ACHN (cell line): Measurements from ENCODE around the gene DRGX.

Experiments
- DNase-seq: peaks from one replicate; pipeline ENCODE4 v3.0.0-alpha.2; 2015
- in situ Hi-C: cut with HindIII; loops from 2 replicates; pipeline ENCODE4 v1.10.0; 2017; ENCODE audit warnings: low sequenced_read_pairs, low pct_ligation_motif_present, low pct_unique_long_range_greater_than_20kb

Gene DRGX

DNA sequence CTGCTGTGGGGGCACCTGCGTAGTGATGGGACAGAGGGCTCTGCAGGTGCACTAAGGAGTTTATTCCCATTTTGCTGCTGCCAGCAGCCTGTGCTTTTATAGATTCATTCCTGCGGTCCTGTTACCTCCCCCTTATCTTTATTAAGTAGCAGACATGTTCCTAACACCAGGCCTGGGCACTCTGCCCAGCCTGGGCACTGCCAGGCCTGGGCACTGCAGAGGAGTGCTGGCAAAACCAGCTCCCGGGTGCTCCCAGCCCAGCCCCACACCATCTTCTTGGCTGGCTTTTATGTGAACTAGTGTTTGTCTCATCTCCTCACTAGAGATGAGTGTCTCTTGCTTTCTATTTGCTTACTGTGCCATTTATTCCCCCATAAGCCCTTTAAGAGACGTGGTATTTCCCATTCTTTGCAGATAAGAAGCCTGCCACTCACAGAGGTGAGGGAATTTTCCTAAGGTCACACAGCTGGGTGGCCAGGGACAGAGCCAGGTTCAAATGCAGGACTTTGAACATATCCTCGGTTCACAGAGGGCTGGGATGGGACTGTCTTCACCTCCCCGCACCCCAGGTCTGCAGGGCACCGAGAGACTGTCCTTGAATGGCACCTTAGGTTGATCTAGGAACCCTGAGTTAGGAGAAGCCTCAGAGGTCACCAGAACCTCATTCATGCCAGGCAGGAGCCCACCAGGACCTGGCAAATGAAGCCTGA is 14.6 kb upstream of the DRGX start:
- in situ Hi-C loops: no loop called here
- no peak for DNase-seq

DNA sequence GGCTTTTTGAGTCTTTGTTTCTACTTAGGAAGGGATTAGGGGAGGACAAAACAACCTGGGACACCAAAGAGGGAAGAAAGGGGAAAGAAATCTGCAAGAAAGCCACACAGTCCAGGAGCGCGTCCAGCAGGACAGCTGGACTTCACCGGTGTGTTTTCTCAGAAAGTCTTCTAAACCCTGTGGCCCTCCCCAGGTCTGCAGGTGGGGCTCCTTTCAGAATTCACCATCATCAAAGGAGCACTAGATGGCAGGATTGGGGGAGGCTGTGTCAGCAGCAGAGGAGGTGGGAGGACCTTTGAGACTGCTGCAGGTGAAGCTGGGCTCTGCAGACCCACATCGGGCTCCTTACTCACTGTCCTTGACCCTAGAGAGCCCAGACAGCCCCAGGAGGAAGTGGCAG is 13.9 kb upstream of the DRGX start:
- in situ Hi-C loops: no loop called here
- DNase-seq: no peak

DNA sequence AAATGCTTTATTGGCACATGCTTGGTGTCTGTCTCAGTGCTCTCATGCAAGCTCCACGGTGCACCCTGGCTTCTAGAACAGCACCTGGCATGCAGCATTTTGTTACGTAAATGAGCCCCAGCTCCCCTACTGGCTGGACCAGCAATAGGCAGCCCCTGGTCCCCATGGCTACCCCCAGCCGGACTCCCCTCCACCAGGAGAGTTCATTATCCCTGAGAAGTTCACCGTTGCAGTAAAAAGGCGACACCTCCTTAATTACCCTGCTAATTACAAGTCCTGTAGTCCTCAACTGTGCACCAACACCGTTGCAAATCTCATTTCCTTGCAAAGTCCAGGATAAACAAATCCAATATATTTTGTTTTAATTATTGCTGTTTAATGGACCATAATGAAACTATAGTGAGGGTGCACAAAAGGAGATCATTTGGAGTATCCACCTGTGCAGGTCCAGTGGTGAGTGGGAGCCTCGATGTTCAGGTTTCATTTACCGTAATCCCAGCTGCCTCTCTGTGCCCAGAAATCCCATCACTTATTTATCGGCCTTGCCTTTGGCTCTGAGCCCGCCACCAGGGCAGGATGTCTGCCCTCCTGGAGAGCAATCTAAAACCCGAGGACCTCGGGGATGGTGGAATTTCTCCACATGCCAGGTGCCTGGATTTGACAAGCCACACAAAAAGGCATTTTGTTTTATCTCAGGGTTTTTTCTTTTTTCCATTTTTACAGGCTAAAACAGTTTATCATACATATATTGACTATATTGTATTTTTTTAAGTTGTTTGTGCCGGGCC is 12.8 kb upstream of the DRGX start:
- DNase-seq: peak; percentile 8

DNA sequence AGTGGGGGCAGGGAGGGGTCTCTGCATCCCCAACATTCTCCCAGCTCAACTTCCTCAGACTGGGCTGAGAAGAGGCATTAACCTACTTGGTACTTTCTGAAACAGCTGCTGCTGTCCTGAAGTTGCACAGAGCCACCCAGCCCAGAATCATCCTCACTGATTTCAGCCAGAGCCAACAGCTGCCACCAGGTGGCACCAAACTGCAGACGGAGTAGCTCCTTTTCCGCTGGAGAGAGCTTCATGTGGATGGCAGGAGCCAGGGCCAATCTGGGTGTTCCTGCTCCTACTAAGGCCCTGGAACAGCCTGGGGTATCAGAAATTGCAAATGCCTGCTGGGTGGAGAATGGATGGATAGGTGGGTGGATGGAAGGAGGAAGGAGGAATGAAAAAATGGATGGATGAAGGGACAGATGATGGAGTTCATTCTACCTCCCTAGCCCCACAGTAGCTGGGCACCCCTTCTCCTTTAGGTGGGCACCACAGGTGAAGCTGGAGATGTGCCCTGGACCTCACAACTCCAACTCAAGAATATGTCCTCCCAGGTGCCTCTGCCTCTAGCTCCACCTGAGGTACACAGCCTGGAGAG is 11.8 kb upstream of the DRGX start:
- peak; percentile 77 for DNase-seq
- in situ Hi-C loops: no loop called here

More for the DNA sequence above, 12.8 kb upstream of the DRGX start:
- in situ Hi-C loops: no loop called here

DNA sequence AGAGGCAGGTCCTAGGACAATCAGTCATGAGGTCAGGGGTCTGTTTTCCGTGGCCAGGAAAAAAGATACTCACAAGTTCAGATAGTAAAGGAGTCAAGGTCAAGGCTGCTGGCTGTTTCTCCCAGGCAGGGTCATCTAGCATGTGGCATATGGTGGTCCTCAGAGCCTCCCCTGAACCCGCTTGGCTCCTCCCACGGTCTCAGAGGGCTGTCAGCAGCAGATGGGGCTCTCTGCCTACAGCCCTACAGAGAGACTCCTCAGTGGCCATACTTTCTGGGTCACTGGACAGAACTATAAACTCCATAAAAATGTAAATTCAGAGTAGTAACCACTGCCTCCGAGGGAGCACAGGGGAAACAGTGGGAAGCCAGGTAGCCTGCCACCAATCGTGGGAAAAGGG is 11.3 kb upstream of the DRGX start:
- in situ Hi-C loops: no loop called here
- DNase-seq: no peak

DNA sequence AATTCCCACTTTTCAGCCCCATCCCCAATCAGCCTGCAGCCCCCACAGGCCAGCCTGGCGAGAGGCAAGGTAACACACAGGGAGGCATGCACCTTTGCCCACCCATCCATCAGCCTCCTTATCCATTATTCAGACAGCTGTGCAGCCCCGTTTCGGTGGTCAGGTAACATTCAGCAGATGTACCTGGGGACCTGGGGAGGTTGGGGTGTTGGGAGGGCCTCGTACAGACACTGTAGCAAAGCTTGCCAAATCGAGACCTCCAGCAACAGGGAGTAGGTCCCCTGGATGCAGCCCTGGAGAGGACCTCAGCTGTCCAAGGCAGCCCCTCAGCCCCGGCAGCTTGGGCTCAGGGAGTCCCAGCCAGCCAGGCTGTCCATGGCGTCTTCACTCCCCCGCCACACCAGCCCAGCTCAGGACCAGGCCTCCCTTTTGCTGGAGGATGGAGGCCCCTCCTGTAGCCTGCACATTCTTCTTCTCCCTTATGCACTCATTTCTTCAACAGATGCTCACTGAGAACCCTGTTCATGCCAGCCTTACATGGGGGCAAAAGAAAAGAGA is 8.5 kb upstream of the DRGX start:
- in situ Hi-C loops: no loop called here

DNA sequence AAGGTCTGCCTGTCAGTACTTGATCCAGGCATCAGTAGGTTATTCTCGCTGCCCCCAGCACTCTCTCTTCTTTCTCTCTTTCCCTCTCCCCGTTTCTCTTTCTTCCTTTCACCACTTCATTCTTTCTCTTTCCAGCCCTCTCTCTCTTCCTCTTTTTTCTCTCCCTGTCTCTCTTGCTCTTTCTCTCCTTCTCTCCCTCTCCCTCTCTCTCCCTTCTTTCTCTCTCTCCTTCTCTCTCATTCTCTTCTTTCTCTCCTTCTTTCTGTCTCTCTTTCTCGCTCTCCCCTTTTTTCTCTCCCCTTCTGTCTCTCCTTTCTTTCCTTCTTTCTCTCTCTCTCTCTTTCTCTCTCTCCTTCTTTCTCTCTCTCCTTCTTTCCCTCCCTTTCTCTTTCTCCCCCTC is 7.5 kb upstream of the DRGX start:
- in situ Hi-C loops: no loop called here
- no peak for DNase-seq

More for the DNA sequence above, 8.5 kb upstream of the DRGX start:
- no peak for DNase-seq

DNA sequence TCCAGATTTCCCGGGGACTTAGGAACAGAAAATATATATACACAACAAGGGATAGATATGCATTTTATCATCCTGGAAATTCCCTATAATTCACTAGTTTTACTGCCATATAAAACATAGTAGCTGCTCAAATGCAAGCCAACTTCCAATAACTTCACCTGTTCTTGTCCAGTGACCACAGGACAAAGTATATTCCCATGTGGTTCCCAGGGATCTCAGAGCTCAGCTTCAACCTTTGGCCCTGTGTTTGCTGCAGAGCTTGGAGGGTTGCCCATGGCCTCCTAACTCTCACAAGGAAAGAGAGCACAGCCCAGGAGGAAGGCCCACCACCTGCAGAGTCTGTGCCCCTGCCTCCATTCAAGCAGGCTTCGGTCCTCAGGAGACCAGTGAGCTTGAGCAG is 4.5 kb upstream of the DRGX start:
- in situ Hi-C loops: no loop called here
- no peak for DNase-seq

DNA sequence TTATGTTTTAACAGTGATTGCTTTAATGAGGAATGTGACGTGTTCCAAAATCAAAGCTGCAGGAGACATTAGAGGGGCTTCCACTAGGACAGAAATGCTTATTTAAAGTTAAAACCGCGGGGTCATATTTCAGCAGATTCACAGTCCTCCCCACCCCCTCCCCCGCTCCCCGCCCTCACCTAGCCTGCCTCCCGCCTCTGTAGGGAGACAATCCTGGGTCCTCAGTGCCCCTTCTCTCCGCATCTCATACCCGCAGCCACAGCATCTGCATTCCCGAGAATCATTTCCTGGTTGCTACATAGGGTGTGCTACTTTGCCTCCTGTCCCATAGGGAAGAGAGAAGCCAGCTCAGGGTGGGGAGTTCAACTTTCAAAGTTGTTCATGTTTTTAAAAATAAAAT is 3.1 kb upstream of the DRGX start:
- in situ Hi-C loops: no loop called here
- DNase-seq: no peak

DNA sequence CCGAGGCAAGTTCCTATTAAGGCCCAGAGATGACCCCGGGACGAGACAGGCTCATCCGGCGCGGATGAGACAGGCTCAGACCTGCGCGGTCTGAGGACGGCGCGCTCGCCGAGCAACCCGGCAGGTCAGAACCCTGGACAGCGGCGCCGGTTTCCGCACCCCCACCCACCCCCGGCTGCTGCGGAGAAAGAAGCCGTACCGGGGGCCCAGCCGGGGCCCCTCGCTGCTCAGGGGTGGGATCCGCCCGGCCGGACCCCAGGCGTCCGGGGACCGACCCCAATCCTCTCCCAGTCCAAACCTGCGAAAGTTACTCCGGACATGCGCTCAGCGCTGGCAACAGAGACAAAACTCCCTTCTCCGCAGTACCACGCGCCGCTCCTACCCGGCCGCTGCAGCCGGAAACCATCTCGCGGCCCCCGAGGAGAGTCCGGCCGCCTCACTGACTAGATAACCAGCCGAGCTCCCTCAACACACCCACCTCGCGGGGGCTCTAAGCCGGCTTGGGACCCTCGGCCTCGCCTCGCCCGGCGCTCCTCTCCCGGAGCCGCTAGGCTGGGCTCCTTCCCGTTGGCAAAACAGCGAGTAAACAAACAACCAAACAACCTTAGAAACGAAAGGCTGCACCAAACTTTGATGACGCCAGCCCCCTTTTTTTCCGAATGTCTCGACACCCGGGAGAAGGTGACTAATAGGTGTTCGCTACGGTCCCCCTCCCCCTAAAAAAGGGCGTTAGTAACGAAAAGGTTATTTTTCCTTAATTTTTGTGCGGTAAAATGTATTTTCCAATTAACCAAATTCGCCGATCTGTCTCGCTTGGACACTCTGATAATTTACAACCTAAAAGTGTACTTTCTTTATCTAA is 2.3 kb upstream of the DRGX start:
- in situ Hi-C loops: no loop called here
- DNase-seq: peak; percentile 47

DNA sequence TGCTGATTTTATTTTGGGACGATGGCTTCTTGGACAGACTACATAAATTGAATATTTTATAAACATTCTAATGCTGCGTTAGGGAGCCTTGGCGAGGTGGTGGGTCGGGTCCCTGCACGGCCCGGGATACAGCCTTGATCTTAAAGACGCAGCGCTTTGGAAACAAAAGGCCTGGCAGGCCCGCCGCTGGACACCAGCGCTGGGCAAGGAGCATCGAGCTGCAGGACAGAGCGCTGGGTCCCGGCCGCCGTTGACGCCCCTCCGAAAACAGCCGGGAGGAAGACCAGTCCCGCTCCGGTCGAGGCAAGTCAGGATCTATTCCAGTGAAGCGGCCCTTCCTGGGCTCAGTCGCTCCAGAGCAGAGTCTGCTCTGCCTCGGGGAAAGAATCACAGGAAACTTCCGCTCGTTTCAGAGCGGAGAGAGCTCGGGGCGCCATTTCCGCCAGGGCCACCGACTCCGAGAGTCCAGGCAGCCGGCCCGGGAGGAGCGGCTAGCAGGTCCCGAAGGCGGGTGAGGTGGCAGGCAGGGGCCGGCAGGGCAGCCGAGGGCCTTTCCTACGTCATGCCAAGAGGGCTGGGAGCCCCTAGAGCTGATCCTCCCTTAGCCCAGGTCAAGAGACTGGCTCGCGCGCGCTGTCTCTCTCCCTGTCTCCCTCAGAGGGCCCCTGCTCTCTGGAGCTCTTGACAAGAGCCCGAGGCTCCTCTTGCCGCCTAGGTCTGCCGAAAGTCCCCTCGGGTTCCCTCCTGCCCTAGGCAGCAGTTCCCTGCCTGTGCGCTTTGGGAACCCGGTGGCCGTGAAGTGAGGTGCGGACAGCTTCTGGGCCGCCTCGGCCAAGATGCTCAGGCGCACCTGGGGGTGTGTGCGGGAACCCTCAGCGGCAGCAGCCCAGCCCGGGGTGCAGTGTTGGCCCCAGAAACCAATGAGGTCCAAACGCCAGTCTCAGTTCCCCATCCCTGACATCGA is 1.4 kb upstream of the DRGX start:
- DNase-seq: no peak
- in situ Hi-C loops: no loop called here

DNA sequence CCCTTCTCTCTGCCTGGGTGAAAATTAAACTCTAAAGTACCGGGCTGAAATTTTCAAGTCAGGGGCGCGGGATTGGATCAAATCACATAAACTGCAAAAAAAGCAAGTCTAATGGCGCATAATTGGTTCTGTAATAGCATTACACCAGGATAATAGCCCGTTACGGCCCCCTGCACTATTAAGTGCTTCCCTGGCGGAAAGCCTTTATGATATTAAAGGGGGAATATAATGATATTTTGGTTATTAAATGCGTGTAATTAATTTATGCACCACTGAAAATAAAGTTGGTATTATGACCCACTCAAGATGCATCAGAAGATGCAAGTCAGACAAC is 744 bp upstream of the DRGX start:
- no peak for DNase-seq
- in situ Hi-C loops: no loop called here

DNA sequence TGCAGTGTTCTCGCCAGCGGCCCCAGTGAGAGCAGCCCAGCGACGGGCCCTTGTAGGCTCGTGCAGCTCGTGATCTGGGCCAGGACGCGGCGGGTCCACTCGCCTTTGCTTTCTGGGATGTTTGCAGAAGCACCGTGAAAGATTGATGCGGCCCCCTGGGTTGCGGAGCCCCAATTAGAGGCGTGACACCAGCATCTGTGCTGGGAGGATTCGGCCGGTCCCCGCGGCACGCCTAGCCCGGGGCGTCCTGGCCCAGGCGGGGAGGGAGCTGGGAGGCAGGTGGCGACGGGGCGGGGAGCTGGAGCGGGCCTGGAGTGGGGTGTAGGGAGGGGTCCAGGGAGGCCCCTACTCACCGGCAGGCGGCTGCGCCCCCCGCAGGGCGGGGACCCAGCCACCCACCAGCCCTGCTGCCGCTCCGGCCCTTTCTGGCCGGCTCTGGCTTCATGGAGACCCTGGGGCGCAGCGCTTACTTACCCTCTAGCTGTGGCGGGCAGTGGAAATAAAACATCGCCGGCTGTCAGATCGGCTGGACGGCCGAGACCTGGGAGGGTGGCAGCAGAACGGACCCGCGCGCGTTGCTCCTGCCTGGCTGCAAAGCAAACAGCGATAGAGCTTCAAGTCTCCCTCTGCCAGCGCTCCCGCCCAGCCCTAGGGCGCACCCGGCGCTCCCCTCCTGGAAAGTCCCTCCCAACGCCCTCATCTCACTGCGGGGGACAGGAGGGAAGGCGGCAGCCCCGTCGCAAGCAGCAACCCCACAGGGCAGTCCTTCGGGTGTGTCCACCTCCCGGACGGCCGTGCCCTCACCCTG is 752 bp downstream of the DRGX start:
- DNase-seq: no peak
- in situ Hi-C loops: no loop called here

DNA sequence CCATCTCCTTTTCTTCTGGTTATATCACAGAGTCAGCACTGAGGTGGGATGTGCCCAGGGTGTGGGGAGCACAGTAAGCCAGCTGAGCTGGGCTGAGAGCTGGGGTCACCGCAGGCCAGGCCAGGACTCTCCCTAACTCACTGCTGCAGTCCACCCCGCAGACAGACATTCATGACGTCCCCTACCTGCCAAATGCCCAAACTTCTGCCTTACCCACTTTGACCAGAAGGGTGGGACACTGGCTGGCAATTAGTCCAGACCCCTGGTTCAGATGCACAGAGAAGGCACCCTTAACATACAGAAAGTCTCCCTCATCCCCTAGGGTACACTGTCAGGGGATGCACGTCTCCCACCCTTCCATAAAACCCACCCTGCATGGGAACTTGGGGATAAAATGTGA is 2.1 kb downstream of the DRGX start:
- in situ Hi-C loops: no loop called here
- no peak for DNase-seq

DNA sequence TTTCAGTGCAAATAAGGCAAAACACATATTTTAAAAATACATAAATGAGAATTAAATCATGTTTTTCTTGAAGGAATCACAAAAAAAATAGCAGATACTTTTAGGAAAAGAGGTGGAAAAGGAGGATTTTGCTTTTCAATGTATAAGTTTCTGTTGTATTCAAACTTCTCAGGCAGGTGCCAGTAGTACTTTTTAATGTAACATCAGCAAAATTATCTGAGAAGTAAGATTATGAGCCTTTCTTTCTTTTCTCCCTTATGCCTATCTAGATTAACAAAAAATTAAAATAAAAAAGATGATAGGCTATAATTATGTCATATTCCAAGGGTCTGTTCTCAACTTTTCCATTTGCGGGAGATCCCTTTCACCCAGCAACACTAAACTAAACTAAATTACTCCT is 2.6 kb downstream of the DRGX start:
- no peak for DNase-seq
- in situ Hi-C loops: no loop called here

DNA sequence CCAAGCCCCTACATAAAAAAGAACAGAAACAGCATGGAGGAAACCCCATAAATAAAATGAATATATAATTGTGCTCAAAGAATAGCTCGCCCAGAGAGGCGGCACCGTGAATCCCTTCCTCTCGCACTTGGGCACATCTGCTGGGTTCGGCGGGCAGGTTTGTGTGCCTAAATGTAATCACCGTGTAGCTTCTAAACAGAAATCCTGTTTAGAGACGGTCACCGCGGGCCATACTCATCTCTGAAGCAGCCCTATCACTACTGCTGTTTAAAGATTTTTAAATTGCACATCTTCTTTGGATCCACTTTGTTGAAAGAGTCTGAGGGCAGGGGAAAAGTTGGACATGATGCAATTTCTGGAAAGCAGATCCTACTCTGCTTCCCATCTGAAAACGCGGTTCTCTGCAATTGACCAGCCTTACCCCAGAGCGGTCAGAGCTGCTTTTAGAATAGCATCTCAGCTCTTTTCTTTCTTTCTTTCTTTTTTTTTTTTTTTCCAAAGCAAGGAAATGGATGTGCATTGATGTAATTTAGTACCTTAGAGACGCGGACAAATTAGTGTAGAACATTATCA is 6.4 kb downstream of the DRGX start:
- no peak for DNase-seq
- in situ Hi-C loops: no loop called here

DNA sequence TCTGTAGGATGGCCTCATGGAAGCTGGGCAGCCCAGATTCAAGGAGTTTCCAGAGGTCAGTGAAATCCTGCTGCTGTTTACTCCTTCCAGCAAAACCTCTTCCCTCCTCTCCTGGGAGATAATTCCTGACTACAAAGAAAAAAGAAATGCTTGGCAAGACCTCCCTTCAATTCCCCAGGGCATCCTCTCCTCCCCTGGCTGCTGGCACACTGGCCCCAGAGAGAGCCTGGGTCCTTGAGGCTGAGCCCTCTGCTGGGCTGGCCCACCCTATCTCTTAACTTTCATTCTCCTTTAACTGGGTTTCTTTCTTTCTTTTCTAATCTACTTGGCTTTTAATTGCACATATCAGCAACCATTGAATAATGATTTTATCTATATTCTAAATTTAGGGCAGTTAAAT is 7.7 kb downstream of the DRGX start:
- no peak for DNase-seq
- in situ Hi-C loops: no loop called here
